NCI-H2196 (cell line): ENCODE data around the gene BCCIP.

Experiments used
- DNase-seq: peaks from one replicate; lab custom pipeline; 2025; ENCODE audit not compliant: unreplicated experiment; lab: John Stamatoyannopoulos, UW

BCCIP gene

GRCh38 chr10:125843603-125844329 lies 20.4 kb downstream of the BCCIP start:
- DNase-seq: no peak

- DNase-seq: no peak
Measured at GRCh38 chr10:125844751-125845221, 21.4 kb downstream of the BCCIP start.

- no peak for DNase-seq
Measured at GRCh38 chr10:125845617-125846016, 22.3 kb downstream of the BCCIP start.

GRCh38 chr10:125846894-125847293 lies 23.5 kb downstream of the BCCIP start:
- DNase-seq: no peak

GRCh38 chr10:125848371-125848770 lies 25.0 kb downstream of the BCCIP start:
- DNase-seq: no peak

- DNase-seq: no peak
Measured at GRCh38 chr10:125848857-125849256, 25.5 kb downstream of the BCCIP start.

- DNase-seq: no peak
Measured at GRCh38 chr10:125849448-125849847, 26.1 kb downstream of the BCCIP start.

GRCh38 chr10:125850766-125851731 lies 27.7 kb downstream of the BCCIP start:
- DNase-seq: no peak

GRCh38 chr10:125852487-125852886 lies 29.1 kb downstream of the BCCIP start:
- DNase-seq: no peak

- no peak for DNase-seq
Measured at GRCh38 chr10:125857185-125857760, 33.9 kb downstream of the BCCIP start.

GRCh38 chr10:125859128-125859817 lies 35.9 kb downstream of the BCCIP start:
- peak; percentile 62 for DNase-seq

GRCh38 chr10:125865120-125865519 lies 41.8 kb downstream of the BCCIP start:
- no peak for DNase-seq

- DNase-seq: no peak
Measured at GRCh38 chr10:125866421-125867029, 43.2 kb downstream of the BCCIP start.

- DNase-seq: no peak
Measured at GRCh38 chr10:125868372-125868975, 45.1 kb downstream of the BCCIP start.

- peak; percentile 49 for DNase-seq
Measured at GRCh38 chr10:125871338-125871737, 48.0 kb downstream of the BCCIP start.

- no peak for DNase-seq
Measured at GRCh38 chr10:125878957-125879835, 55.9 kb downstream of the BCCIP start.

- no peak for DNase-seq
Measured at GRCh38 chr10:125880719-125881118, 57.4 kb downstream of the BCCIP start.

- no peak for DNase-seq
Measured at GRCh38 chr10:125881192-125881591, 57.8 kb downstream of the BCCIP start, which contains the start of gene DHX32. Gene DHX32 (minus strand): TSS chr10:125881292. CDS start chr10:125880824, 468 bp downstream.

- DNase-seq: no peak
Measured at GRCh38 chr10:125882596-125882995, 59.2 kb downstream of the BCCIP start.
